GM12878 (cell line): ENCODE measurements around the gene CELF2. TPM values are rescaled to one million over a fixed set of nuclear protein-coding genes. Genes with fewer than 3 reads are reported as not detected.
A peak's percentile ranks its signal among the peaks of the same experiment; 100 is the strongest.

Source experiments
- ATAC-seq: fragments of 200-7000 bp; cut with Tn5 transposase; 3 replicates; pipeline ENCODE4 v1.9.1; 2020; ENCODE audit warnings: mild to moderate bottlenecking, moderate library complexity
- BruUV-seq: library from RNA; stranded (reverse); fragments of 400-500 nt; replicated peaks from 2 replicates; lab custom pipeline; 2021; lab: Mats Ljungman, UMichigan
- CTCF ChIA-PET: fragments of 300-600 bp; sonication (Branson Sonifier 250); formaldehyde crosslinking; extraction: SDS; loops from one replicate; lab custom pipeline; 2021; ENCODE audit warnings: inconsistent platforms; lab: Yijun Ruan, JAX
- POLR2A ChIA-PET: fragments of 350-600 bp; formaldehyde crosslinking; extraction: SDS; loops from one replicate; lab custom pipeline; 2021; ENCODE audit warnings: inconsistent platforms; lab: Charles Lee
- RAD21 ChIA-PET: fragments of 300-600 bp; sonication (Branson Sonifier 250); formaldehyde crosslinking; loops from one replicate; lab custom pipeline; 2023; ENCODE audit warnings: antibody characterized with exemption; ENCODE audit not compliant: unreplicated experiment; lab: Charles Lee
- SMC1A ChIA-PET: fragments of 300-600 bp; sonication (Branson Sonifier 250); formaldehyde crosslinking; loops from one replicate; lab custom pipeline; 2023; ENCODE audit not compliant: unreplicated experiment, uncharacterized antibody; lab: Charles Lee
- DNase-seq: peaks from one replicate; pipeline ENCODE4 v3.0.0-alpha.2; 2011; ENCODE audit warnings: low read depth, low spot score
- FAIRE-seq: peaks from 3 replicates; lab custom pipeline; 2011; peaks lifted over from hg19 to GRCh38; lab: Jason Lieb, UNC
- H2AFZ ChIP-seq: 2 replicates; pipeline ENCODE4 v1.6.0; 2011; ENCODE audit warnings: low read depth, low read length, control low read depth; ENCODE audit not compliant: control insufficient read depth
- H3K27ac ChIP-seq: 2 replicates; pipeline ENCODE4 v1.5.1; 2011; ENCODE audit warnings: control low read depth; ENCODE audit not compliant: control insufficient read depth, insufficient read depth
- H3K27me3 ChIP-seq, 2 experiments: replicated peaks in 1 of 2; 2 replicates each; pipeline versions ENCODE4 v1.6.0 to v1.6.1; 2011; ENCODE audit warnings: low read length in 1 of 2; ENCODE audit not compliant: control insufficient read depth in 2 of 2, insufficient read depth in 2 of 2
- H3K36me3 ChIP-seq, 2 experiments: 2 replicates each; pipeline ENCODE4 v1.5.1; 2011; ENCODE audit warnings: low read length in 1 of 2; ENCODE audit not compliant: control insufficient read depth in 2 of 2, insufficient read depth in 2 of 2
- H3K4me1 ChIP-seq: 2 replicates; pipeline ENCODE4 v1.6.1; 2011; ENCODE audit warnings: mild to moderate bottlenecking, low read length, moderate library complexity, mixed read lengths; ENCODE audit not compliant: control insufficient read depth, insufficient read depth
- H3K4me2 ChIP-seq: 2 replicates; pipeline ENCODE4 v1.6.0; 2011; ENCODE audit warnings: control low read depth; ENCODE audit not compliant: control insufficient read depth, insufficient read depth
- H3K4me3 ChIP-seq: fragments of 200-600 bp; sonication (generic); 2 replicates; pipeline ENCODE4 v1.5.1; 2016
- H3K79me2 ChIP-seq: 2 replicates; pipeline ENCODE4 v1.6.0; 2011; ENCODE audit warnings: low read length; ENCODE audit not compliant: control insufficient read depth, insufficient read depth
- H3K9ac ChIP-seq: 2 replicates; pipeline ENCODE4 v1.8.0; 2011; ENCODE audit warnings: low read length, control low read depth, mixed read lengths; ENCODE audit not compliant: control insufficient read depth, insufficient read depth
- H3K9me3 ChIP-seq: replicated peaks from 3 replicates; pipeline ENCODE4 v1.5.1; 2011; ENCODE audit warnings: mild to moderate bottlenecking, low read length; ENCODE audit not compliant: control insufficient read depth, insufficient read depth
- H4K20me1 ChIP-seq: 2 replicates; pipeline ENCODE4 v1.6.0; 2011; ENCODE audit not compliant: control insufficient read depth, insufficient read depth
- CBFB ChIP-seq: IDR thresholded peaks from 2 replicates; pipeline ENCODE4 v1.6.1; 2016; ENCODE audit warnings: antibody characterized with exemption, low read depth
- CHD1 ChIP-seq: IDR thresholded peaks from 2 replicates; pipeline ENCODE4 v1.6.1; 2012; ENCODE audit warnings: low read depth, low read length, improper control_type of control experiment
- CREB1 ChIP-seq: IDR thresholded peaks from 2 replicates; pipeline ENCODE4 v1.6.1; 2012; ENCODE audit warnings: low read depth, mild to moderate bottlenecking, inconsistent platforms
- E4F1 ChIP-seq: fragments of 450-650 bp; IDR thresholded peaks from 2 replicates; pipeline ENCODE4 v1.6.1; 2018; ENCODE audit warnings: borderline replicate concordance, mild to moderate bottlenecking; ENCODE audit not compliant: partially characterized antibody
- HDAC6 ChIP-seq: fragments of 200-600 bp; sonication (generic); IDR thresholded peaks from one replicate; pipeline ENCODE4 v1.8.0; 2017; ENCODE audit warnings: antibody characterized with exemption; ENCODE audit not compliant: unreplicated experiment
- JUND ChIP-seq: IDR thresholded peaks from 2 replicates; pipeline ENCODE4 v1.6.1; 2012; ENCODE audit warnings: low read depth, mild to moderate bottlenecking, low read length, improper control_type of control experiment, moderate library complexity
- NRF1 ChIP-seq: conservative IDR thresholded peaks from 2 replicates; pipeline ENCODE4 v1.6.1; 2011; ENCODE audit warnings: mild to moderate bottlenecking, low read depth, low read length, improper control_type of control experiment
- RBBP5 ChIP-seq: fragments of 200-600 bp; sonication (generic); conservative IDR thresholded peaks from 2 replicates; pipeline ENCODE4 v1.6.1; 2016
- RELA ChIP-seq: fragments of 450-650 bp; IDR thresholded peaks from 2 replicates; pipeline ENCODE4 v1.8.0; 2014; ENCODE audit warnings: borderline replicate concordance; ENCODE audit not compliant: partially characterized antibody
- RUNX3 ChIP-seq: IDR thresholded peaks from 2 replicates; pipeline ENCODE4 v1.6.1; 2012; ENCODE audit warnings: low read length, inconsistent platforms
- TAF1 ChIP-seq: IDR thresholded peaks from 2 replicates; pipeline ENCODE4 v1.6.1; 2011; ENCODE audit warnings: mild to moderate bottlenecking, low read depth, low read length, borderline replicate concordance
- TCF12 ChIP-seq: IDR thresholded peaks from 2 replicates; pipeline ENCODE4 v1.6.1; 2011; ENCODE audit warnings: low read depth, mild to moderate bottlenecking, low read length
- ZNF384 ChIP-seq: IDR thresholded peaks from 2 replicates; pipeline ENCODE4 v1.6.1; 2012; ENCODE audit warnings: low read depth, mild to moderate bottlenecking, low read length, improper control_type of control experiment, borderline replicate concordance
- WGBS: methylation state at CpG from one replicate; pipeline ENCODE4 v1.1.6; 2016; ENCODE audit warnings: low lambda C conversion rate; ENCODE audit not compliant: insufficient replicate concordance, insufficient coverage; ENCODE audit errors: missing lambda C conversion rate; 5-methylcytosine and 5-hydroxymethylcytosine counted together
- in situ Hi-C: fragments of 300-500 bp; cut with MboI; formaldehyde crosslinking; loops from 9 replicates; pipeline ENCODE4 v1.14.3; 2018; ENCODE audit warnings: mixed read lengths
- intact Hi-C: fragments of 100-400 bp; cut with micrococcal nuclease; formaldehyde crosslinking; loops from one replicate; pipeline ENCODE4 v1.14.2; 2022; ENCODE audit not compliant: unreplicated experiment
- polyA plus RNA-seq, 11 experiments: library from polyadenylated mRNA; depleted of rRNA in 4 of 11; unstranded in 6 of 11; stranded (reverse) in 5 of 11; fragments of >200 nt; fragmentation: Nextera tagmentation in 4 of 11; fragmentation: Illumina TruSeq in 1 of 11; extraction: Ambion mirVana in 4 of 11; extraction: Trizol in 1 of 11; gene quantifications; 1 replicate in 1 of 11; 2 replicates in 10 of 11; pipeline versions ENCODE4 v1.2.1 to v1.2.3, GENCODE V29; 2011 to 2016; ENCODE audit warnings: inconsistent platforms in 2 of 11, missing spikeins in 2 of 11, low read depth in 1 of 11
- total RNA-seq, 4 experiments: library from RNA; depleted of rRNA in 3 of 4; stranded (reverse); fragments of >200 nt in 3 of 4; fragmentation: Illumina TruSeq in 1 of 4; extraction: Trizol in 1 of 4; gene quantifications; 2 replicates each; pipeline versions ENCODE4 v1.2.1 to v1.2.3, GENCODE V29; 2013 to 2021
- TF ChIP-seq, protein P1 (sequence below): IDR thresholded peaks from 2 replicates; pipeline ENCODE4 v1.6.1; 2011; ENCODE audit warnings: mild to moderate bottlenecking, low read depth, low read length, moderate library complexity; ENCODE audit not compliant: insufficient replicate concordance
- TF ChIP-seq, protein P2 (sequence below): fragments of 450-650 bp; IDR thresholded peaks from 2 replicates; pipeline ENCODE4 v1.6.1; 2017; ENCODE audit warnings: borderline replicate concordance
- TF ChIP-seq, protein P3 (sequence below): IDR thresholded peaks from 2 replicates; pipeline ENCODE4 v1.6.1; 2011; ENCODE audit warnings: borderline replicate concordance, low read depth, mild to moderate bottlenecking, moderate library complexity, low read length; ENCODE audit not compliant: insufficient read depth, poor library complexity, severe bottlenecking

CELF2 gene
- total and polyA plus RNA-seq, 10 of the 15 experiments (the other 5 are each of a cell fraction or from before 2014, with no cell fraction given), result 20.8 to 129 (median 86.3) TPM

DNA sequence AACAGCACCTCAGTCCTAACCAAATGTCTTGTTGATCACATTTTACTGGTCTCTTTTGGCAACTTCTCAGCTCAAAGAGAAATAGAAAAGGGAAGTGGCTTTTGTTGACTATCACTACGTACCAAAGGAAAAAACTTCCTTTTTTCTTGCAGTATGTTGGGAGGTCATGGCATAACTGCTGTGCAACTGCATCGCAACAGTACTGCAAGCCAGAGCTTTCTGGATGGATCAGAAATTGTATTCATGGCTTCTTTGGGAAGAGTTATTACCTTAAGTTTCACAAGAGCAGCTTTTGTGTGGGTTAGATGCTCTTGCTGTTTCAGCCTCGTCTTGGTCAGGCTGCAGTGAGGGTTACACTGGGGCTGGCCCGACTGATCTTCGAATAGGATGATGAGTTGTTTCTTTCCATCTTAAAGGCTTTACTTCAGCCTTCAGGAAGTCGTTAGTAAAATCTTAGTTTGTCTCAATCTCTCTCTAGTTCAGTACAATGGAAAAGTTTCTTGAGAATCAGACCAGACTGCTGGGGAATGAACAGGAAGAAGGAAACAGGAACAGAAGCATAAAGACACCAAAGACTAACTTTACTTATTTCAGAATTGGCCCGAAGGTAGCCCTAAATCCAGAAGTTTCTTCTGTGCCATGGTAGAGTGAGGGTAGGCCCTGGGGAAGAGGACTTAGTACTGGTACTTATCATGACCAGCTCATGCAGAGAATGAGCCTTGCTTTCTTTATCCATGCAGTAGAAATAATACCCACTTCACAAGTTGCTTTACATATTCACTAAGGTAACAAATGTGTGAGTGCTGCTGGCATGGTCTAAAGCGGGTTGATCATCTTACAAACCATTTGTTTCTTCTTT lies 153.6 kb downstream of the CELF2 start:
- peaks cover 6 to 7% of the 10 kb centered on the region in 2 experiments for H3K36me3 ChIP-seq
- FAIRE-seq (no peak), DNase-seq (no peak), ATAC-seq (peak; percentile 23)
- RAD21 ChIA-PET, result interaction anchor here (0.7 to 4.8 kb wide), 14 partner anchors 8 to 101 kb away, joined by 3 to 40 read pairs (median 4); no protein-coding TSS in a partner anchor
- SMC1A ChIA-PET, result interaction anchor here (0.9 to 18.3 kb wide), 12 partner anchors 4 to 99 kb away, joined by 3 to 417 read pairs (median 6); no protein-coding TSS in a partner anchor
- no TSS peak for BruUV-seq
- H3K4me2 ChIP-seq, result peak overlapping the region; percentile 98
- intact Hi-C loops, result loop anchor here (10.0 kb wide), 2 partner anchors 274 to 514 kb away; no protein-coding TSS in a partner anchor
- POLR2A ChIA-PET, result interaction anchor here (1.0 to 2.9 kb wide), 8 partner anchors 11 to 74 kb away, joined by 3 to 17 read pairs (median 4); no protein-coding TSS in a partner anchor
- peak overlapping the region; percentile 71 for H3K9ac ChIP-seq
- H4K20me1 ChIP-seq, result no peaks in the 10 kb centered on the region
- H3K27ac ChIP-seq, result peak overlapping the region; percentile 95
- H3K9me3 ChIP-seq, result no peaks in the 10 kb centered on the region
- in situ Hi-C loops, result loop anchor here (10.0 kb wide), 2 partner anchors 514 to 874 kb away; partner anchors contain the start of gene UPF2
- H3K79me2 ChIP-seq, result peaks cover 100% of the 10 kb centered on the region
- peak overlapping the region; percentile 96 for H3K4me3 ChIP-seq
- H2AFZ ChIP-seq, result no peak overlapping the region
- H3K4me1 ChIP-seq, result peaks cover 26% of the 10 kb centered on the region
- H3K27me3 ChIP-seq, result no peaks in the 10 kb centered on the region
- CTCF ChIA-PET, result interaction anchor here (1.0 to 13.9 kb wide), 6 partner anchors 6 to 99 kb away, joined by 3 to 114 read pairs (median 8); no protein-coding TSS in a partner anchor
- WGBS, result under 1% methylated on average over 8 of the region's 8 CpGs
- TF ChIP-seq, protein P1, sequence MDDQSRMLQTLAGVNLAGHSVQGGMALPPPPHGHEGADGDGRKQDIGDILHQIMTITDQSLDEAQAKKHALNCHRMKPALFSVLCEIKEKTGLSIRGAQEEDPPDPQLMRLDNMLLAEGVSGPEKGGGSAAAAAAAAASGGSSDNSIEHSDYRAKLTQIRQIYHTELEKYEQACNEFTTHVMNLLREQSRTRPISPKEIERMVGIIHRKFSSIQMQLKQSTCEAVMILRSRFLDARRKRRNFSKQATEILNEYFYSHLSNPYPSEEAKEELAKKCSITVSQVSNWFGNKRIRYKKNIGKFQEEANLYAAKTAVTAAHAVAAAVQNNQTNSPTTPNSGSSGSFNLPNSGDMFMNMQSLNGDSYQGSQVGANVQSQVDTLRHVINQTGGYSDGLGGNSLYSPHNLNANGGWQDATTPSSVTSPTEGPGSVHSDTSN, result no peak
- TF ChIP-seq, protein P2, sequence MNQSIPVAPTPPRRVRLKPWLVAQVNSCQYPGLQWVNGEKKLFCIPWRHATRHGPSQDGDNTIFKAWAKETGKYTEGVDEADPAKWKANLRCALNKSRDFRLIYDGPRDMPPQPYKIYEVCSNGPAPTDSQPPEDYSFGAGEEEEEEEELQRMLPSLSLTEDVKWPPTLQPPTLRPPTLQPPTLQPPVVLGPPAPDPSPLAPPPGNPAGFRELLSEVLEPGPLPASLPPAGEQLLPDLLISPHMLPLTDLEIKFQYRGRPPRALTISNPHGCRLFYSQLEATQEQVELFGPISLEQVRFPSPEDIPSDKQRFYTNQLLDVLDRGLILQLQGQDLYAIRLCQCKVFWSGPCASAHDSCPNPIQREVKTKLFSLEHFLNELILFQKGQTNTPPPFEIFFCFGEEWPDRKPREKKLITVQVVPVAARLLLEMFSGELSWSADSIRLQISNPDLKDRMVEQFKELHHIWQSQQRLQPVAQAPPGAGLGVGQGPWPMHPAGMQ, result no peak
- TF ChIP-seq CREB1 (no peak), ZNF384 (no peak), TCF12 (no peak), HDAC6 (no peak), RUNX3 (no peak), TAF1 (no peak), NRF1 (no peak), E4F1 (no peak), CHD1 (peak; percentile 82; the same call in 1 of the 2 replicates), CBFB (no peak), RBBP5 (no peak), RELA (no peak), JUND (no peak)
- TF ChIP-seq, protein P3, sequence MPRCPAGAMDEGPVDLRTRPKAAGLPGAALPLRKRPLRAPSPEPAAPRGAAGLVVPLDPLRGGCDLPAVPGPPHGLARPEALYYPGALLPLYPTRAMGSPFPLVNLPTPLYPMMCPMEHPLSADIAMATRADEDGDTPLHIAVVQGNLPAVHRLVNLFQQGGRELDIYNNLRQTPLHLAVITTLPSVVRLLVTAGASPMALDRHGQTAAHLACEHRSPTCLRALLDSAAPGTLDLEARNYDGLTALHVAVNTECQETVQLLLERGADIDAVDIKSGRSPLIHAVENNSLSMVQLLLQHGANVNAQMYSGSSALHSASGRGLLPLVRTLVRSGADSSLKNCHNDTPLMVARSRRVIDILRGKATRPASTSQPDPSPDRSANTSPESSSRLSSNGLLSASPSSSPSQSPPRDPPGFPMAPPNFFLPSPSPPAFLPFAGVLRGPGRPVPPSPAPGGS, result no peak
